ENCODE results near the gene ITFG1. TPM values are rescaled to one million over a fixed set of nuclear protein-coding genes. Genes with fewer than 3 reads are reported as not detected.

ITFG1 gene
- total and polyA plus RNA-seq, 2 of the 8 experiments (the other 6 are each of a cell fraction or from before 2014, with no cell fraction given): 13.8 to 22.2 TPM

DNA sequence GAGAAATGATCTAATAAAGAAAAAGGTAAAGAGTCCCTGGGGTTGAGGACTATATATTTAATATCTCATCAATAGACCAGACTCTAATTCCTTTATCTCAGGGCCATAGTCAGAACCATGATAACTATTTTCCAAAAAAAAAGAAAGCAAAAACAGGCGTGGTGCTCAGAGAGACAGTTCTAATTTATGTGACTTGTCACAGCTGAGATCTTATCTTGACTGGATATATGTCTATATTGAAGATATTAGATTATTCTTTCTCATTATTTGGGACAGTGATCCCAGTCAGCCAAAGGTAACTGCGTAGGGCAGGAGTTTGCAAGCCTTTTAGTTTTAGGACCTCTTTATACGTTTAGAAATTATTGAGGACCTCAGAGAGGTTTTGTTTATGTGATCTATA is 52.4 kb downstream of the ITFG1 start (continued):
- TF ChIP-seq E2F6 (IDR thresholded peaks at IDR 0.05) (no peak), MAX (IDR thresholded peaks at IDR 0.05) (no peak)

Data from H1 (cell line).